Umbilical cord (tissue), 2 donors: ENCODE data around the gene HOXB4. TPM values are rescaled to one million over a fixed set of nuclear protein-coding genes. Genes with fewer than 3 reads are reported as not detected.

ENCODE experiments used
- DNase-seq: peaks from one replicate; pipeline ENCODE4 v3.0.0-alpha.2; 2015; ENCODE audit warnings: low spot score
- total RNA-seq: library from RNA; depleted of rRNA; stranded (reverse); fragments of >200 nt; gene quantifications from one replicate; pipeline ENCODE4 v1.2.3, GENCODE V29; 2014; ENCODE audit warnings: low replicate concordance; ENCODE audit not compliant: insufficient read depth

The HOXB4 gene
- total RNA-seq, 1 donor from 2014 or later = 3.4 TPM

DNA sequence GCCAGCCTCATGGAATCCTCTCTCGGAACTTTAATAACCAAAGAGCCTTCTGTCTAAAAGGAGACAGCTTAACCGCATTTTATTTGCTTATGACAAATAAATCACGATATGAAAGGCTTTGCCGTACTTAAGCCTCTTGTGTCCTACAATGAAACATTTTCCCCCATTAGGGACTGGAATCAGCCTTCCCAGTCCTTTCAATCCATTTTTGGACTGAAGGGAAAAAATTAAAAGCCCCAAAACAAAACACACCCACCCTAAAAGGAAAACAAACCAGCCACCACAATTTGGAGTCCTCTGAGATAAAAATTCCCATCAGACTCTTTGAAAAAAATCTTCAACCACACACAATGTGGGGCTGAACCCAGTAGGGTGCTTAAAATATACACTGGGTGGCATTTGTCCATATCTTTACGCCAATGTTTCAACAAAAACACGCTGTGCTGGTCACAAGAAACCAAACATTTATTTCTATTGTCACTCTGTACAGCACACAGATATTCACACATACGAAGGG is 3.0 kb downstream of the HOXB4 start:
- no peak for DNase-seq

GRCh38 chr17:48574505-48575065 is 3.6 kb downstream of the HOXB4 start:
- no peak for DNase-seq

DNA sequence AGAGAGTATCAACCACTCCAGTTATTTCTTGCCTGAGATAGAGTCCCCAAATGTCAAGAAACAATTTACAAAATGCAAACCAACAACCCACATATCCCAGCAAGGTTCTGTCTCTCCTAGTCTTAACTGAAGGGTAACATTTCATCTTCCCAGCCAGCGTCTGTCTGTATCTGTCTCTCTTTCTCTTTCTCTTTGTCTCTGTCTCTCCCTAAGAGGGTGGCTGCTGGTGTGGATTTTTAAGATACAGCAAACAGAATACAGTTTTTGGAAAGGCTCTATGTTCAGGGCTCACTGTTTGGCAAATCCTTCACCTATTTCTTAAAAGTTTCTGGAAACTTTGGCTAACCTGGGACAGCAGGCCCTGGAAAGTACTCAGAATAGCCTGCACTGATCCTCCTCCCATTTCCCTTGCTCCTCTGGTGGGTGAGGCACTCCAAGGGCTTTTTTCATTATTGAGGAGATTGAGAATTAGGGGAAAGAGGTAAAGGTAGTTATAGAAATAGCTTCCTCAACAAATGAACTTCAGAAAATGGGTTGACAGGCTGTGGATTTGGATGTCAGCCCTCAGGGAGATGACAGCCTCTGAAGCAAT is 6.2 kb downstream of the HOXB4 start:
- DNase-seq = no peak

DNA sequence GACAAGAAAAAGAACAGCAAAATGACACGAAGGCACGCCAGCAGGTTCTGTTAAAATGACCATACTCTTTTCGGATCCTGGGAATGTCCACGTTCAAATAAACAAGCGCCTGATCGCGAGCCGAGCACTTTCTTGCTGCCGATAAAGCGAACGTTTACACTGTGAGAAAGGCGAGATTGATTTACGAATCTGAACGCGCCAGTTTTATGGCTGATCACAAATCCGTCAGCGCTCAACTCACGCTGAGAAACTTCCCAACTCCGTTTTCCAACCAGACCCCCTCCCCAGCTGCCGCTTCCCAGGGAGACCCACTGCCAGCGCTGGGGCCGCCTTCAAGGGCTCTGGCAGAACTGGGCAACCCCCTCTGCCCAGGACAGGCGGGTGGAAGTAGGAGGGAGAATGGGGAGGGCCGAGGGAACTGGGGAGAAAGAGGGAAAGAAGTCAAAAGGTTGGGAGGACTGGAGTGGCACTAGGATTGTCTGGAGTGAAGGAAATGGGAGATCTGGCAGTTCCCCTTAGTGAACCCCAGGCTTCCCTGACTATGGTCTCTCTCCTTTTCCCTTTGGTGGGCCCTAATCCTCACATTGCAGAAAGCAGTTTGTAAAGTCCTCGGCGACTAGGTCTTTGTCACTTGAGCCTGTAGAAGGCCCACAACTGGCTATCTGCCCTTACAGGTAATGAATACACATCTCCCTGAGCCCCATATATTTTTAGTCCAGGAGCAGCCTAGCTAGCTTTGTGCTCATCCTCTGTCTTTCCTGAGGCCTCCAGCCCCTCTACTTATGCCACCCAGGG is 6.9 kb downstream of the HOXB4 start:
- DNase-seq = peak; percentile 49

GRCh38 chr17:48570325-48571023 is 7.7 kb downstream of the HOXB4 start:
- DNase-seq = no peak

DNA sequence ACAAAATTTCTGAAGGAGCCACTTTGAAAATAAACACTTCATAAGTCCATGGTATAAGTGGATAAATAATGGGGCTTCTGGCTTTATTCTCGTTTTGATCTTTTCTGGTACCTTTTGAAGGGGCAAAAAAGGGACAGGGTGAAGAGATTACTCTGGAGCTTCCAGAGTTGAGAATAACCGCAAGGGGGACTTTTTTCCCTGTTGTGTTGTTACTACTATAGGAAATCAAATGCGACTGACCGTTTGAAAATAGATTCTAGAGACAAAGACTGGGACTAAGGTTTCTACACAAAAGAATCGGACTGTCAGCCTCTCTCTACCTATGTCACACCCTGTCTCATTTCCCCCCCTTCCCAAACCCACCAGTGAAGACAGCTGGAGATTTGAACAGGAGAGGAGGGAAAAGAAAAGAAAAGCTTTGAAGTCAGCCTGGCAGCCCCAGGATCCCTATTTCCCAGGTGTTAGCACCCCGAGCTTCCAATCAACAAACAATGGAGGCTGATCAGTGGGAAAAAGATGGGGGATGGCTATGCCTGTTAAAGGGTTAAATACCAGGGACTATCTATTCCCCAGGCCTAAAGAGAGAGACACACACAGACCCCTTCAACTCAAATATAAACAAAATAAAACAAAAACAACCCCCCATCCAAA is 8.4 kb downstream of the HOXB4 start:
- no peak for DNase-seq

- DNase-seq = no peak
Observed at GRCh38 chr17:48569240-48569582, 8.9 kb downstream of the HOXB4 start.

- DNase-seq = peak; percentile 55
Observed at GRCh38 chr17:48568499-48569239, 9.5 kb downstream of the HOXB4 start.

DNA sequence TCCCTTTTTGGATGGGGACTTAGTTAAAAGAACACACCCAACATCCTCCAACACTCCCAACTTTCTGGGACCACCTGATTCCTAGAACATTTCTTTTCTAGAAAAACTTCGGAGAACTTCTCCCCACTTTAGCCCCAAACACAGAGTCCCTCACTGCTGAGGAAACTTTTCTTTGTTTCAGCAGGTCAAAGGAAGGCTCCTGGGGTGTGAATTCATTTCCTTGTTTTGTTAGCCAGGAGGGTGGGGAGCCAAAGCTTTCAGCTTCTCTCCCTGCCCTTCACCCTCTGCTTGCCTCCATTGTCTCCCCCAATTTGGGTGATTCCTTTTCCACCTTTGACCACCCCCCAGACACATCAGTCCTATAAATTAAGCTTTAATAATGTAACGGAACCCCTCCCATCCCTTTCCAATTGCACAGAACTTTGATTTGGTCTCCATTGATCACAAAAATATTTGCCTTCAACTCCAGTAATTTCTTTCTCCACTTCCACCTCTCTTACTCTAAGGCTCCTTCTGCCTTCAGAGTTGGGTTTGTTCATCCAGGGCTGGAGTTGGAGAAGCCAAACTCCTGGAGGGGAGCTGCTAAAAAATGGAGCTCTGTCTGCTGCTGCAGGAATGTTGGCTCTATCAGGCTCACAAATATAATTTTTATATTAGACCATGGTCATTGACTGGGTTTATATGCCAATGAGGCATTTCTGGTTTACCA is 10.3 kb downstream of the HOXB4 start:
- DNase-seq = no peak

GRCh38 chr17:48567209-48567608 is 10.9 kb downstream of the HOXB4 start:
- no peak for DNase-seq

DNA sequence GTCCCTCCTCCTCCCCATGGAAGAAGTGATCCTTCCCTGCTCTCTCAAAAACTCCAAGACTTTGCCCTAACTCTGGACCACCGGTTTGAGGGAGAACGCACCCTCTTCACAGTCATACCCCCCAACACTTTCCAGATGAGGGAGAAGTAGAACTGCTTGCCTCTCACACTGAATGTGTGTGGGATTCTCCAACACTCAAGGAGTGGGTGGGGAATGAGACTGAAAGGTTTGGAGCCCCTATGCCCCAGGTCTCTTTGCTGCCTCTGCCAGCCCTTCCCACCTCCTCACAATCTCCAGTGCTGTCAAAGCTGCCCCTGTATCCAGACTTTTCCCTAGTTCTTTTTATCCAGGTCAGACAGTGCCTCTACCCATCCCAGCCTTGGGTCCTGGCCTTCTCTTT is 11.4 kb downstream of the HOXB4 start:
- DNase-seq = no peak

DNA sequence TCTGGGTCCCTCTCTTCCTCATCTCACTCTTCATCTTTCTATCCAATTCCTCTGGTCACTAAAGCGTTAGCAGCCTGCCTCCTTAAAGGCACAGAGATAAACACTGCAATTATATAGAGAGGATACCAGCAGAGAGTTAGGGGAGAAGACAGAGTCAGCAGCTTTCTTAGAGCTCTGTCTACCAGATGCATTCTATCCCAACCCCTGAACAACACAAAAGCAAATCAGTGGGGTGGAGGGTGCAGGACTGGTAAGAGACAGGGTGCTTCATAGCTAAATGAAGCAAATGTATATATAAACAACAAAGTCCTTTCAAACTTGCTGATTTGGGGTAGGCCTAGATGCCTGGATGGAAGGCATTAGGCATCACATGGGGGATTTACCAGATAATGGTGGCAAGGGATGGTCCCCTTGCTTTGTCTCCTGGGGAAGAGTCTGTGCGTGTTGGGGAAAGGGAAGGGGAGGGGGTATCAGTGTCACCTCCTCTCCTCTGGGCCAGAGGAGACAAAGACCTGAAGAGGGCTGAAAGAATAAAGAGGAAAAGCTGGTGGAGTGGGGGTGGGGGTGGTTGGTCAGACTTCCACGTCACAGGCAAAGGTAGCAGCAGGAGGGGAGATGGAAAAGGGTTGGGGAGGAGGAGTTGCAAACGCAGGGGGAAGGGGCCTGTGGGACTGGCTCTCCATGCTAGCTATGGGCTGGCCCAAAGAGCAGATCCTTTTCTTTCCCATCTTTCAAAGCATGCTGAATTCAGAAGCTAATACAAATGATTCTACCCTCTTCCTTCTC is 12.0 kb downstream of the HOXB4 start:
- no peak for DNase-seq

GRCh38 chr17:48565022-48565554 is 13.1 kb downstream of the HOXB4 start:
- DNase-seq = no peak

GRCh38 chr17:48564188-48565021 is 13.7 kb downstream of the HOXB4 start:
- DNase-seq = no peak

- no peak for DNase-seq
Observed at GRCh38 chr17:48563867-48564187, 14.3 kb downstream of the HOXB4 start.

DNA sequence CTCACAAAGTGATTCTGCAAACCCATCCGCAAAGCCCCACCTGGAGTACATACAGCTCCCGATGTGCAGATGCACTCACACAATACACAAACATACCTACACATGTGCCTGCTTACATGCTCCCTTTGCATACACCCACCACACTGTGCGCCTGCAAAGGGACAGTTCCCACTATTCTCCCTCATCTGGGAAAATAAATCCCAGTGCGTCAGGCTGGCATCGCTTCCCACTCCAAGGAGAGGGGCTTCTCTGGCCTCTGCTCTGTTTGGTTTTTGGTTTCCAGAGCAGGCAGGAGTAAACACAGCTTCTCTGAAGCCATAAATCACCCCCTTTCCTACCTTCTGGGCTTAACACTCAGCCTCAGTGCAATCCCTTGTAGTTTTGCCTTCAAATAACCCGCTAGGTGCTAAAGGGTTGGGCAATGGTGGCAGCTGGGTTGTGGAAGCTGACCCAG is 14.7 kb downstream of the HOXB4 start:
- DNase-seq = no peak

DNA sequence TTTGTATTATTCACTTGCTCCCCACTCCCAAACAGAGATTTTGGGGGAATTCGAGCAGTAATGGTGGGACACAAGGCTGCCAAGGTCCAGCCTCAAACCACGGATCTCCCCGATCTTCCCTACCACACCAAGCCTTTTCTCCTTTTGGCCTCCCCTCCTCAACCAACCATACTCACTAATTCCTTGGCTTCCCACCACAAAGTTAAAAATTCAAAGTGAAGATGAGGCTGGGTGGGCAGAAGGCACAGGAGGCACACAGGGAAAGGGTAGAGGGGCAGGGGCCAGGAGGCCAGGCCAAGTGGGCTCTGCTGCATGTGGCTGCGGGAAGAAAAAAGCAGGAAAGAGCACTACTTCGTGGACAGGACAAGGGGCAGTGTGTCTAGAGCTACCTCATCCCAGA is 15.2 kb downstream of the HOXB4 start:
- no peak for DNase-seq
